Sigmoid colon (tissue), 4 donors: Measurements from ENCODE around the gene RPS15A.

Experiments used
- EP300 ChIP-seq, 4 donors: sonication (generic); formaldehyde crosslinking; IDR thresholded peaks; one replicate each; pipeline ENCODE4 v1.6.1; 2017; ENCODE audit warnings: antibody characterized with exemption in 4 of 4
- POLR2AphosphoS5 ChIP-seq, 4 donors: sonication (generic); formaldehyde crosslinking; IDR thresholded peaks; one replicate each; pipeline ENCODE4 v1.6.1; 2017; ENCODE audit warnings: antibody characterized with exemption in 4 of 4
- TF ChIP-seq, protein P1 (sequence below), 4 experiments: fragments of 450-650 bp in 3 of 4; fragments of 200-600 bp in 1 of 4; IDR thresholded peaks; one replicate each; pipeline ENCODE4 v1.5.1; 2016 to 2019; ENCODE audit warnings: antibody characterized with exemption in 4 of 4, mild to moderate bottlenecking in 3 of 4, moderate library complexity in 2 of 4

DNA sequence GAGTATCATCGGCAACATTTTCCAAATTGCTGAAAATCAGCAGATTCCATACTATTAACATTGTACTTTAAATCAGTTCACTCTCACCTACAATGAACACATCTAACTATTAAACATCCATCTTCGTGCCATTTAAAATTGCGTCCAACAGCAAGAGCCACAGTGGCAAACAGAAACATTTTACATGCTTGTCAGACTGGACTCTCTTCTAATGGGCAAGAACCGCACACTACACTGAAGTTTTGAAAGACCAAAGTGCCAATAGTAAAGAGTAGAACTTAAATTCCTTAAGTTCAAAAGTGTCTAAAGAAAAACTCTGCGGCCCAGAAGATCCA is 652 bp downstream of the RPS15A start:
- TF ChIP-seq, protein P1, sequence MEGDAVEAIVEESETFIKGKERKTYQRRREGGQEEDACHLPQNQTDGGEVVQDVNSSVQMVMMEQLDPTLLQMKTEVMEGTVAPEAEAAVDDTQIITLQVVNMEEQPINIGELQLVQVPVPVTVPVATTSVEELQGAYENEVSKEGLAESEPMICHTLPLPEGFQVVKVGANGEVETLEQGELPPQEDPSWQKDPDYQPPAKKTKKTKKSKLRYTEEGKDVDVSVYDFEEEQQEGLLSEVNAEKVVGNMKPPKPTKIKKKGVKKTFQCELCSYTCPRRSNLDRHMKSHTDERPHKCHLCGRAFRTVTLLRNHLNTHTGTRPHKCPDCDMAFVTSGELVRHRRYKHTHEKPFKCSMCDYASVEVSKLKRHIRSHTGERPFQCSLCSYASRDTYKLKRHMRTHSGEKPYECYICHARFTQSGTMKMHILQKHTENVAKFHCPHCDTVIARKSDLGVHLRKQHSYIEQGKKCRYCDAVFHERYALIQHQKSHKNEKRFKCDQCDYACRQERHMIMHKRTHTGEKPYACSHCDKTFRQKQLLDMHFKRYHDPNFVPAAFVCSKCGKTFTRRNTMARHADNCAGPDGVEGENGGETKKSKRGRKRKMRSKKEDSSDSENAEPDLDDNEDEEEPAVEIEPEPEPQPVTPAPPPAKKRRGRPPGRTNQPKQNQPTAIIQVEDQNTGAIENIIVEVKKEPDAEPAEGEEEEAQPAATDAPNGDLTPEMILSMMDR (IDR thresholded peaks at IDR 0.05): no peak
- no peak for TF ChIP-seq EP300 (IDR thresholded peaks at IDR 0.05)
- TF ChIP-seq POLR2AphosphoS5 (IDR thresholded peaks at IDR 0.05): no peak
